ENCODE results near the gene POLDIP3.
"Not testable (repeated sequence)": the region's sequence is repeated elsewhere in the genome, so short reads cannot be mapped to it uniquely, and the experiment has no call there.

Gene POLDIP3

GRCh38 chr22:42584364-42584940 is 30.2 kb downstream of the POLDIP3 start:
- DNase-seq (ENCODE audit: low spot score): no peak

- no peak for DNase-seq (ENCODE audit: low spot score)
Observed at GRCh38 chr22:42582987-42583386, 31.7 kb downstream of the POLDIP3 start.

GRCh38 chr22:42581762-42582716 is 32.6 kb downstream of the POLDIP3 start:
- peak; percentile 84 for DNase-seq (ENCODE audit: low spot score)

- DNase-seq (ENCODE audit: low spot score): not testable (repeated sequence)
Observed at GRCh38 chr22:42581194-42581761, 33.4 kb downstream of the POLDIP3 start.

- DNase-seq (ENCODE audit: low spot score): not testable (repeated sequence)
Observed at GRCh38 chr22:42580040-42580439, 34.6 kb downstream of the POLDIP3 start.

GRCh38 chr22:42577623-42578240 is 37.0 kb downstream of the POLDIP3 start:
- DNase-seq (ENCODE audit: low spot score): no peak

- DNase-seq (ENCODE audit: low spot score): not testable (repeated sequence)
Observed at GRCh38 chr22:42577141-42577540, 37.5 kb downstream of the POLDIP3 start.

GRCh38 chr22:42575996-42576574 is 38.6 kb downstream of the POLDIP3 start:
- not testable (repeated sequence) for DNase-seq (ENCODE audit: low spot score)

- not testable (repeated sequence) for DNase-seq (ENCODE audit: low spot score)
Observed at GRCh38 chr22:42574468-42574867, 40.2 kb downstream of the POLDIP3 start.

GRCh38 chr22:42574046-42574445 is 40.6 kb downstream of the POLDIP3 start:
- not testable (repeated sequence) for DNase-seq (ENCODE audit: low spot score)

GRCh38 chr22:42571068-42571467 is 43.6 kb downstream of the POLDIP3 start:
- not testable (repeated sequence) for DNase-seq (ENCODE audit: low spot score)

- DNase-seq (ENCODE audit: low spot score): not testable (repeated sequence)
Observed at GRCh38 chr22:42570580-42570979, 44.1 kb downstream of the POLDIP3 start.

- not testable (repeated sequence) for DNase-seq (ENCODE audit: low spot score)
Observed at GRCh38 chr22:42567950-42568349, 46.7 kb downstream of the POLDIP3 start.

- DNase-seq (ENCODE audit: low spot score): no peak
Observed at GRCh38 chr22:42565956-42566355, 48.7 kb downstream of the POLDIP3 start.

GRCh38 chr22:42564699-42565098 is 50.0 kb downstream of the POLDIP3 start:
- no peak for DNase-seq (ENCODE audit: low spot score)

GRCh38 chr22:42563943-42564342 is 50.7 kb downstream of the POLDIP3 start:
- not testable (repeated sequence) for DNase-seq (ENCODE audit: low spot score)

- DNase-seq (ENCODE audit: low spot score): no peak
Observed at GRCh38 chr22:42562684-42563083, 52.0 kb downstream of the POLDIP3 start.

- DNase-seq (ENCODE audit: low spot score): no peak
Observed at GRCh38 chr22:42562279-42562678, 52.4 kb downstream of the POLDIP3 start.

GRCh38 chr22:42561856-42562255 is 52.8 kb downstream of the POLDIP3 start:
- DNase-seq (ENCODE audit: low spot score): no peak

GRCh38 chr22:42560781-42561180 is 53.9 kb downstream of the POLDIP3 start:
- DNase-seq (ENCODE audit: low spot score): no peak

GRCh38 chr22:42560381-42560780 is 54.3 kb downstream of the POLDIP3 start:
- no peak for DNase-seq (ENCODE audit: low spot score)

Data from activated CD4-positive, alpha-beta T cell treated with anti-CD3 and anti-CD28 coated beads, Interleukin-2, Interleukin-4, amounts not matched to agents 100 ng/mL and 50 ng/mL, durations not matched to agents 16 hours and 8 hours (primary cell).